Adrenal gland (tissue), 12 donors: ENCODE data around the gene ZNF608. TPM values are rescaled to one million over a fixed set of nuclear protein-coding genes. Genes with fewer than 3 reads are reported as not detected.

Experiments
- DNase-seq, 7 donors: peaks; one replicate each; pipeline ENCODE4 v3.0.0-alpha.2; 2019 to 2020
- H3K27ac ChIP-seq, 5 donors: fragments of 200-600 bp; sonication (generic) in 4 of 5; 1 replicate in 3 of 5; 2 replicates in 2 of 5; pipeline versions ENCODE4 v1.5.1 to v1.8.0; 2016 to 2020; ENCODE audit warnings: mild to moderate bottlenecking in 1 of 5
- H3K27me3 ChIP-seq: fragments of 200-600 bp; 2 replicates; pipeline ENCODE4 v1.8.0; 2021
- H3K36me3 ChIP-seq, 2 donors: fragments of 200-600 bp; replicated peaks in 1 of 2; 1 replicate in 1 of 2; 2 replicates in 1 of 2; pipeline versions ENCODE4 v1.5.1 to v1.8.0; 2018 to 2022
- H3K4me1 ChIP-seq, 2 donors: fragments of 200-600 bp; replicated peaks in 1 of 2; 1 replicate in 1 of 2; 2 replicates in 1 of 2; pipeline versions ENCODE4 v1.5.1 to v1.8.0; 2018 to 2021
- H3K4me3 ChIP-seq, 4 donors: fragments of 200-600 bp; sonication (generic) in 3 of 4; one replicate each; pipeline ENCODE4 v1.5.1; 2016 to 2018
- H3K9me3 ChIP-seq, 3 donors: fragments of 200-600 bp; sonication (generic) in 1 of 3; replicated peaks in 1 of 3; 1 replicate in 2 of 3; 2 replicates in 1 of 3; pipeline versions ENCODE4 v1.5.1 to v1.8.0; 2016 to 2021
- CTCF ChIP-seq, 6 experiments: fragments of 450-650 bp in 4 of 6; fragments of 200-600 bp in 2 of 6; sonication (generic) in 1 of 6; IDR thresholded peaks; 1 replicate in 5 of 6; 2 replicates in 1 of 6; pipeline versions ENCODE4 v1.5.1 to v1.8.0; 2016 to 2021; ENCODE audit warnings: antibody characterized with exemption in 6 of 6, mild to moderate bottlenecking in 2 of 6, moderate library complexity in 1 of 6
- POLR2A ChIP-seq, 2 donors: fragments of 450-650 bp; IDR thresholded peaks; one replicate each; pipeline ENCODE4 v1.6.1; 2017; ENCODE audit warnings: antibody characterized with exemption in 2 of 2, mild to moderate bottlenecking in 2 of 2, moderate library complexity in 1 of 2
- WGBS, 4 donors: extraction: QIAGEN DNeasy Blood & Tissue Kit in 2 of 4; methylation state at CpG; one replicate each; pipeline versions ENCODE4 v1.1.5 to v1.1.7; 2013 to 2017; 5-methylcytosine and 5-hydroxymethylcytosine counted together
- intact Hi-C, 2 donors: fragments of 100-400 bp; cut with DNase I; formaldehyde crosslinking; loops; one replicate each; pipeline versions ENCODE4 v1.14.1 to v1.15.0; 2022 to 2023
- polyA plus RNA-seq, 3 donors: library from polyadenylated mRNA; stranded (reverse); fragments of 200-250 nt in 2 of 3; fragments of 350-450 nt in 1 of 3; fragmentation: Illumina TruSeq in 1 of 3; extraction: RNeasy Lipid Tissue Mini Kit (QIAGEN cat#74804) in 1 of 3; gene quantifications; one replicate each; pipeline ENCODE4 v1.2.3, GENCODE V29; 2013 to 2014
- total RNA-seq, 9 donors: library from RNA; depleted of rRNA in 4 of 9; stranded (reverse); fragments of >200 nt in 4 of 9; fragments of 120-200 nt in 1 of 9; fragmentation: NEBNext Ultra II Directional in 1 of 9; extraction: Animal tissue kit (Norgen Biotek cat#: 25700) in 1 of 9; gene quantifications; one replicate each; pipeline versions ENCODE4 v1.1.0 to v1.2.4, GENCODE V29; 2013 to 2023
- donor health status: healthy with polysubstance abuse.
- donor health status: Bipolar disorder and iron deficiency.
- donor health status: DM: yes; HTN: yes; CAD: no.
- donor health status: DM: no; HTN: no; CAD: no.
- donor health status: DM: no; HTN: no; CAD: no.
- donor health status: DM: yes; HTN: yes; CAD: no.

Gene ZNF608
- total and polyA plus RNA-seq, 12 donors, result 14.4 to 55.0 (median 29.1) TPM

- no peak overlapping the region for H3K27ac ChIP-seq
- H3K4me3 ChIP-seq, result no peak overlapping the region
- H3K36me3 ChIP-seq, result no peaks in the 10 kb centered on the region
- TF ChIP-seq CTCF (IDR thresholded peaks at IDR 0.05) (no peak), POLR2A (IDR thresholded peaks at IDR 0.05) (no peak)
- DNase-seq, result no peak
- H3K4me1 ChIP-seq, result peaks cover 6 to 18% of the 10 kb centered on the region in 2 donors
- H3K9me3 ChIP-seq, result no peaks in the 10 kb centered on the region
- WGBS, 4 donors, result 90 to 99% (median 95%) methylated on average over 5 of the region's 5 CpGs
- intact Hi-C loops, result no loop called here
- H3K27me3 ChIP-seq, result no peaks in the 10 kb centered on the region
These were observed 19.6 kb downstream of the ZNF608 start for GRCh38 chr5:124726631-124727362.

GRCh38 chr5:124725622-124726258 lies 20.7 kb downstream of the ZNF608 start:
- no peaks in the 10 kb centered on the region for H3K36me3 ChIP-seq
- H3K4me3 ChIP-seq, result no peak overlapping the region
- WGBS, 4 donors, result 87 to 92% (median 90%) methylated on average over 4 of the region's 4 CpGs
- H3K27ac ChIP-seq, result no peak overlapping the region
- H3K9me3 ChIP-seq, result no peaks in the 10 kb centered on the region
- peaks cover 6 to 13% of the 10 kb centered on the region in 2 donors for H3K4me1 ChIP-seq
- intact Hi-C loops, result no loop called here
- DNase-seq, result no peak
- H3K27me3 ChIP-seq, result no peaks in the 10 kb centered on the region
- no peak for TF ChIP-seq CTCF (IDR thresholded peaks at IDR 0.05)
- TF ChIP-seq POLR2A (IDR thresholded peaks at IDR 0.05), result no peak

DNA sequence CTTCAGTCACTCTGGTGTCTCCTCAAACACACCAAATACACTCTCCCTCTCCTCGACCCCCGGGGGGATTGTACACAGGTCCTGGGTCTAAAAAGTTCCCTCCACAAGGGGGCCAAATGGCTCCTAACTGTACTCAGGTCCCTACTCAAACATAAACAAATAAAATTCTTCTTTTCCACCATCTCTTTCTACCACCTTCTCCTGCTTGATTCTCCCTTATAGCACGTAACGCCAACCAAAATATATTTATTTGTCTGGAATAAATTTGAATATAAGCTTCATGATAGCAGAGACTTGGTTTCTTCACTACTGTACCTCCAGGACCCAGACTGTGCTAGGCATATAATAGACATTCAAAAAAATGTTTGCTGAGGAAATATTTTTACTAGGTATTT lies 21.4 kb downstream of the ZNF608 start:
- Histone ChIP-seq H3K9me3 (no peaks in the 10 kb centered on the region), H3K27me3 (no peaks in the 10 kb centered on the region), H3K27ac (no peak overlapping the region), H3K4me1 (peaks cover 6 to 11% of the 10 kb centered on the region in 2 donors), H3K4me3 (no peak overlapping the region), H3K36me3 (no peaks in the 10 kb centered on the region)
- TF ChIP-seq CTCF (IDR thresholded peaks at IDR 0.05) (no peak), POLR2A (IDR thresholded peaks at IDR 0.05) (no peak)
- no peak for DNase-seq
- 75 to 86% (median 84%) methylated on average over 4 of the region's 4 CpGs for WGBS, 4 donors
- intact Hi-C loops, result no loop called here

DNA sequence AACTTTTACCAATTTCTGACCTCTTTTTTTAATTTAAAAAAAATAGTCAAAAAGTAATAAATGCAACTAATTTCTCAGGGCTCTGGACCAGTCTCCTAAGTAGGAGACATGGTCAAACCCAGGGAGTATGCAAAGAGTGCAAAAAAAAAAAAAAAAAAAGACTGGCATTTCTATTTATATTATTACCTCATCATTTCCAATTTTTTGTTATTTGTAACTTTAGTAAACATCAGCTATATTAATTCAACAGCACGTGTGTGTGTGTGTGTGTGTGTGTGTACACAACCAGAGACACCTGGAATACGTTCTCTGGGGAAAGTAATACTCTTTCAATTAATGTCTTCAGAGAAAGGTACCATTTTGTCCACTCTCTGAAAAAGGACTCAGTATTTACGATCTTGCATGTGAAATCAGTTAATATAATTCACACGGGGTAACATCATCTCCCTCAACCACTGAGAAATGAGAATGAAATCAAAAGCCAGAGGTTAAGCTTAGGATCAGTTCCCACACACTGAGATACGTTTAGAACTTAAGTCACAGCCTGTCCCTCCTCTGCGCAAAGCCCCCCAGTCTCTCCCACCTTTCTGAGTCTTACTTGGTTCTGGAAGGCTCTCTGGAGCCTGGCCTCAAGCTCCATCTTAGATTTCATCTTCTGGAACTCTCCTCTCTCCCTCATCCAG lies 21.9 kb downstream of the ZNF608 start:
- WGBS, 4 donors, result 89 to 93% (median 91%) methylated on average over 6 of the region's 6 CpGs
- no peaks in the 10 kb centered on the region for H3K27me3 ChIP-seq
- H3K9me3 ChIP-seq, result no peaks in the 10 kb centered on the region
- intact Hi-C loops, result no loop called here
- TF ChIP-seq POLR2A (IDR thresholded peaks at IDR 0.05), result no peak
- TF ChIP-seq CTCF (IDR thresholded peaks at IDR 0.05), result no peak
- no peak overlapping the region for H3K27ac ChIP-seq
- H3K4me3 ChIP-seq, result no peak overlapping the region
- peaks cover 6 to 13% of the 10 kb centered on the region in 2 donors for H3K4me1 ChIP-seq
- no peak for DNase-seq
- H3K36me3 ChIP-seq, result no peaks in the 10 kb centered on the region
